Hematopoietic multipotent progenitor cell treated with erythropoietin and hydrocortisone succinate and interleukin-3 and kit ligand, for 6 days (in vitro differentiated cells): ENCODE measurements around the gene MT1G.
A peak's percentile ranks its signal among the peaks of the same experiment; 100 is the strongest.
"Not testable (repeated sequence)": the region's sequence is repeated elsewhere in the genome, so short reads cannot be mapped to it uniquely, and the experiment has no call there.

Experiments used
- DNase-seq: peaks from one replicate; pipeline ENCODE4 v3.0.0-alpha.2; 2015

MT1G gene

DNA sequence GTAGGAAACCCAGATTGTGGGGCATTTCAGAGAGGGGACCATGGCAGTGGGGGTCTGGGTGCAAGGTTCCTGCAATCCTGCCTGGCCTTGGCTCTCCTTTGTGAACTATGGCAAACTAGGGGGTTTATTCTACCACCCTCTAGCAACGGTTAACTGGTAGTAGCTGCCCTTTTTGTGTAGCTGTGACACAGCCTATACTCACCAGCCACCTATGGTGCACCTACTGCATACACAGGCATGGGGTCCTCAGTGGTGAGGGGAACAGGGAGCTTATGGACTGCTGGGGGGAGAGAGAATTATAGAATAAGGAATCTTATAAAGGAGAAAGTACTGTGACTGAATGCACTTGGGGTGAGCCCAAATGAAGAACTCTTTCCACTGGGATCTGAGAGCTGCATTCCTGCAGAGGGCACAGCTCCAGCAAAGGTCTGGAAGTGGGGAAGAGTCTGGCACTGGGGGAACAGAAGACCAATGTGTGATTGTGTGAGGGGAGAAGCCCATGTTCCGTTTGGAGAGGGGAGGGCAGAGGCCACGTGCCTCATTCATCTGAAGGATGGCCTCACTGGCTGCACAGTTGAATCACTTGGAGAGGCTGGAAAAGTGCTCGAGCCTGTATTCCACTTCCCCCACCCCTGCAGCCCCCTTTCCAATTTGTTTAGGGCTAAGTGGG lies 16.5 kb upstream of the MT1G start:
- DNase-seq: no peak

- no peak for DNase-seq
Observed at GRCh38 chr16:56683424-56684172, 15.7 kb upstream of the MT1G start.

- DNase-seq: no peak
Observed at GRCh38 chr16:56682703-56683397, 15.0 kb upstream of the MT1G start.

GRCh38 chr16:56681939-56682702 lies 14.3 kb upstream of the MT1G start, which contains the start of gene MT1X:
Gene MT1X, plus strand, starts transcription at chr16:56682470. Its CDS starts 71 bp downstream, at chr16:56682541.
- DNase-seq: peak; percentile 95

- no peak for DNase-seq
Observed at GRCh38 chr16:56679818-56680217, 12.0 kb upstream of the MT1G start.

- DNase-seq: no peak
Observed at GRCh38 chr16:56679078-56679730, 11.3 kb upstream of the MT1G start.

DNA sequence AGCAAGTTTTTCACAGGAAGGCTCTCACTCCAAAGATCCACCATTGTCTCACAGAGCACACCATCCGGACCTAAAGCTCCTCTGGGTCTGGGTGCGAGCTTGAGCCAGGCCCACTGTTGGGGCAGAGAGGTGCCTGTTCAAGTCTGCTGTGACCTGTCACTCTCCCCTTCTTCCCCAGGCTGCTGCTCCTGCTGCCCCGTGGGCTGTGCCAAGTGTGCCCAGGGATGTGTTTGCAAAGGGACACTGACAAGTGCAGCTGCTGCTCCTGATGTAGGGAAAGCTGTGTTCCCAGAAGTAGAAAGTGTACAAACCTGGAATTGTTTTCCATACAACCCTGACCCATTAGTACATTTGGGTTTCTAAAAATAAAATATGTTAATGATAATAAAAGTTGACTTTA lies 9.6 kb upstream of the MT1G start:
- no peak for DNase-seq

GRCh38 chr16:56675685-56676210 lies 7.9 kb upstream of the MT1G start:
- DNase-seq: no peak

DNA sequence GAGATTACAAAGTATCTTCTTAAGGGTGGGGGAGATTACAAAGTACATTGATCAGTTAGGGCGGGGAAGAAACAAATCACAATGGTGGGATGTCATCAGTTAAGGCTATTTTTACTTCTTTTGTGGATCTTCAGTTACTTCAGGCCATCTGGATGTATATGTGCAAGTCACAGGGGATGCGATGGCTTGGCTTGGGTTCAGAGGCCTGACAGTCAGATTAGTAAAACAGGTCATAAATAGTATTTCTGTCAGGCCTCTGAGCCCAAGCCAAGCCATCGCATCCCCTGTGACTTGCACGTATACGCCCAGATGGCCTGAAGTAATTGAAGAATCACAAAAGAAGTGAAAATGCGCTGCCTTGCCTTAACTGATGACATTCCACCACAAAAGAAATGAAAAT lies 6.7 kb upstream of the MT1G start:
- not testable (repeated sequence) for DNase-seq

DNA sequence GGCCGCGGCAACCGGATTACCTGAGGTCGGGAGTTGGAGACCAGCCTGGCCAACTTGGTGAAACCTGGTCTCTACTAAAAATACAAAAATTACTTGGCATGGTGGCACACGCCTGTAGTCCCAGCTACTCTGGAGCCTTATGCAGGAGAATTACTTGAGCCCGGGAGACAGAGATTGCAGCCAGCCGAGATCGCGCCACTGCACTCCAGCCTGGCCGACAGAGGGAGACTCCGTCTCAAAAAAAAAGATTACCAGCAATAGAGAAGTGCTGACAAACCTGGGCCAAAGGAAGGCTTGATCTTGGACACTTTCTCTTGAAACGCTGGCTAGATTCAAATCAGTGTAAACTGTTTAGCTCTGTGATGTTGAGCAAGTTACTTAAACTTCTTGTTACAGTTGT lies 6.1 kb upstream of the MT1G start:
- DNase-seq: peak; percentile 67

GRCh38 chr16:56672761-56673536 lies 5.1 kb upstream of the MT1G start:
- DNase-seq: no peak

GRCh38 chr16:56672171-56672570 lies 4.3 kb upstream of the MT1G start:
- not testable (repeated sequence) for DNase-seq

DNA sequence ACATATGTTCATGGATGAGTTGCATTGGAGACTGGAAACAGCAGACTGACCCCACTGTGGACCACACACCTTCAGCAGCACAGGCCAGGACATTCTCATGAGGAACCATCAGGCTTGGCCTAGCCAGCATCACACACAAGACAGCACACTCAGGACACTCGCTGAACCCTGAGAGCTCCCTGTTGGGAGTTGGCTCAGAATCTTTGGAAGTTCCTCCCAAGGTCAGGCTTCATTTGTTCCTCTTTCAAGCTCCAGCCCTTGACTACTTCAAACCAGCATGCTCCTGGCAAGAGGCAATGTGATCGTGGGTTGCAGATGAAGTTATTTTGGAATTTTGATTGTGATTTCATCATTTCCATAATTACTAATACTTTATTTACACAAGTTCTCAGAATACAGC lies 3.8 kb upstream of the MT1G start:
- not testable (repeated sequence) for DNase-seq

- DNase-seq: no peak
Observed at GRCh38 chr16:56670620-56670934, 2.7 kb upstream of the MT1G start.

DNA sequence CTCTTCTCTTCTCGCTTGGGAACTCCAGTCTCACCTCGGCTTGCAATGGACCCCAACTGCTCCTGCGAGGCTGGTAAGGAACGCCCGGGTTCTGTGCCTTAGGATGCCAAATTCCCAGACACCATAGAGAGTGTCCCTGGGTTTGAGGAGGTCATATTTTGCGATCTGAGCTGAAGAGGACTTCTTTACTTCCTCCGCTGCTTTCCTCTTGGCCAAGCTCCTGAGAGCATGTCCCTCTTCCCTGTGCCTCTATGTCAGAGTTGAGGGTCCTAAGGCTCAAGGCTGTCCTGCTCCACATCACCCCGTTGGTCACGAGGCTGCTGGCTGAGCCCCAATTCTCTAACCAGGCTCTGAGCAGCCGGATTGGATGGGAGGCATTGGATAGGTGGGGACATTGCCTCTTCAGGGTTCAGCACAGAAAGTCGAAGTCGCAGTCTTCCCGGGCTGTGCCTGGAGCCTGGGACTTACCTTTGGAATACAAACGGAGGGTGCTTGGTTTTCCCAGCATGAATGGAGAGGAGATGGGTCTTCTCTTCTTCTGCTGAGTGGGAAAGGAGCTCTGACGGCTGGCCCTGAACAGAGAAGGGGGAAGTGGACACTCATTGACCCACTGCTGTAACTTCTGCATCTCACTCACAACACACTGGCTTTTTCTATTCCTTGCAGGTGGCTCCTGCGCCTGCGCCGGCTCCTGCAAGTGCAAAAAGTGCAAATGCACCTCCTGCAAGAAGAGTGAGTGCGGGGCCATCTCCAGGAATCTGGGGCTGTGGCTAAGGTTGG lies 2.2 kb upstream of the MT1G start:
- no peak for DNase-seq

GRCh38 chr16:56669005-56669839 lies 1.4 kb upstream of the MT1G start, which contains the start of gene MT1H:
Gene MT1H, plus strand, starts transcription at chr16:56669814. Its CDS starts 71 bp downstream, at chr16:56669885.
- DNase-seq: peak; percentile 71

DNA sequence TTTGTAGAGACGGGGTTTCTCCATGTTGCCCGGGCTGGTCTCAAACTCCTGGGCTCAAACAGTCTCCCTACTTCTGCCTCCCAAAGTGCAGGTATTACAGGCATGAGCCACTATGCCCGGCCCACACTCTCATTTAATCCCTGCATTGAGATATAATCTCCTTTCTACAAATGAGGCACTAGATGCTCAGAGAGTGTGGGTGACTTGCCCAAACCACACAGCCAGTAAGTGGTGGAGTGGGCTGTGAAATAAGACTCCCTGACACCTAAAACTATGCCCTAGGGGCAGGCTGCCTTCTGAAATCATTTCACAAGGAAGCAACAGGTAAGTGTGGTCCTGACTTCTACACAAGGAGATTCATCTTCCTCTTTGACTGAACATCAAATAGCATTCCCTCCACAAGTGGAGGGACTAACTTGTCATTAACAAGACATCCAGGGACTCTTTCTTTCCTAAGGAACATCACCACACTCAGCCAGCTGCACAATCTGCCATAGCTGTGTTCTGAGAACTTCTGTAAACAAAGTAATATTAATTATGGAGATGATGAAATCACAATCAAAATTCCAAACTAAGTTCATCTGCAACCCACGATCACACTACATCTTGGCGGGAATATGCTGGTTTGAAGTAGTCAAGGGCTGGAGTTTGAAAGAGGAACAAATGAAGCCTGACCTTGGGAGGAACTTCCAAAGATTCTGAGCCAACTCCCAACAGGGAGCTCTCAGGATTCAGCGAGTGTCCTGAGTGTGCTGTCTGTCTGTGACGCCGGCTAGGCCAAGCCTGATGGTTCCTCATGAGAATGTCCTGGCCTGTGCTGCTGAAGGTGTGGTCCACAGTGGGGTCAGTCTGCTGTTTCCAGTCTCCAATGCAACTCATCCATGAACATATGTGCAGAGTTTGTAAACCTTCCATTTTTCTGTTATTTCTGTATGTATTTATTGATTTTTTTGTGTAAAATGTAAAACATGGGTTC lies 2.3 kb downstream of the MT1G start:
- not testable (repeated sequence) for DNase-seq

- DNase-seq: no peak
Observed at GRCh38 chr16:56664506-56664905, 3.4 kb downstream of the MT1G start.
